A204.1 (cell line): ENCODE measurements around the gene LIFR.
"Not testable (repeated sequence)": the region's sequence is repeated elsewhere in the genome, so short reads cannot be mapped to it uniquely, and the experiment has no call there.

Experiments
- FAIRE-seq: peaks from 2 replicates; lab custom pipeline; 2012; peaks lifted over from hg19 to GRCh38; lab: Jason Lieb, UNC

Gene LIFR, protein sequence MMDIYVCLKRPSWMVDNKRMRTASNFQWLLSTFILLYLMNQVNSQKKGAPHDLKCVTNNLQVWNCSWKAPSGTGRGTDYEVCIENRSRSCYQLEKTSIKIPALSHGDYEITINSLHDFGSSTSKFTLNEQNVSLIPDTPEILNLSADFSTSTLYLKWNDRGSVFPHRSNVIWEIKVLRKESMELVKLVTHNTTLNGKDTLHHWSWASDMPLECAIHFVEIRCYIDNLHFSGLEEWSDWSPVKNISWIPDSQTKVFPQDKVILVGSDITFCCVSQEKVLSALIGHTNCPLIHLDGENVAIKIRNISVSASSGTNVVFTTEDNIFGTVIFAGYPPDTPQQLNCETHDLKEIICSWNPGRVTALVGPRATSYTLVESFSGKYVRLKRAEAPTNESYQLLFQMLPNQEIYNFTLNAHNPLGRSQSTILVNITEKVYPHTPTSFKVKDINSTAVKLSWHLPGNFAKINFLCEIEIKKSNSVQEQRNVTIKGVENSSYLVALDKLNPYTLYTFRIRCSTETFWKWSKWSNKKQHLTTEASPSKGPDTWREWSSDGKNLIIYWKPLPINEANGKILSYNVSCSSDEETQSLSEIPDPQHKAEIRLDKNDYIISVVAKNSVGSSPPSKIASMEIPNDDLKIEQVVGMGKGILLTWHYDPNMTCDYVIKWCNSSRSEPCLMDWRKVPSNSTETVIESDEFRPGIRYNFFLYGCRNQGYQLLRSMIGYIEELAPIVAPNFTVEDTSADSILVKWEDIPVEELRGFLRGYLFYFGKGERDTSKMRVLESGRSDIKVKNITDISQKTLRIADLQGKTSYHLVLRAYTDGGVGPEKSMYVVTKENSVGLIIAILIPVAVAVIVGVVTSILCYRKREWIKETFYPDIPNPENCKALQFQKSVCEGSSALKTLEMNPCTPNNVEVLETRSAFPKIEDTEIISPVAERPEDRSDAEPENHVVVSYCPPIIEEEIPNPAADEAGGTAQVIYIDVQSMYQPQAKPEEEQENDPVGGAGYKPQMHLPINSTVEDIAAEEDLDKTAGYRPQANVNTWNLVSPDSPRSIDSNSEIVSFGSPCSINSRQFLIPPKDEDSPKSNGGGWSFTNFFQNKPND

DNA sequence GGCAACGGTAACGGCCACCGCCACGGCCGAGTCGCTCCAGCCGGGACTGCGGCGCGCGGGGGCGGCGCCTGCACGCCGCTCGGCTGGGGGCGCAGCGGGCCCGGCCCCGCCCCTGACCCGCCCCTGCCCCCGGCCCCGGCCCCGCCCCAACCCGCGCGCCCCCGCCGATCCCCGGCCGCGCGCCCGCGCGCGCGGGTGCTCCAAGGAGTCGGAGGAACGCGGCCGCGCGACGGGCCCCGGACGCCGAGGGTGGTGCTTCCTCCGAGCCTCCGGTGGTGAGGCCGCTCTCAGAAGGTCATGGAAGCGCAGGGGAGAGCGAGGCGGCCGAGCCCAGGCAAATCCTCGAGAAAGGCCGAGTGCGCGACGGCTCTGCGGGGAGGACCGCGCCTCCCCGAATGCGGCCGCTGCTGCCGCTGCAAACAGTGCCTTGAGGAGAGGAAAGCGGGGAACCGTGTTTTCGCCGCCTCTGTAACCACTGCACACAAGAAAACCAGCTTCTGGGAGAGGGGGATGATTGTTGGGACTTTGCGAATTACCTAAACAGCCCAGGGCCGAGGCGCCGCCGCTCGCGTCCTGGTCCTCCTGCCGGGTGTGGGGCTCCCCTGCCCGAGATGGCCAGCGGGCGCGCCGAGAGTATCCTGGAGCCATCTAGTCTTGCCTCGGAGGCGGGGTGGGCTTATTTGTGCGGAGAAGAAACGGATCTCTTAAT, at the start of gene LIFR:
Gene LIFR, minus strand, starts transcription at position 48 of the 709 bp plus-strand sequence. CDS start 25,999 bp downstream, outside the sequence.
- no peak for FAIRE-seq

DNA sequence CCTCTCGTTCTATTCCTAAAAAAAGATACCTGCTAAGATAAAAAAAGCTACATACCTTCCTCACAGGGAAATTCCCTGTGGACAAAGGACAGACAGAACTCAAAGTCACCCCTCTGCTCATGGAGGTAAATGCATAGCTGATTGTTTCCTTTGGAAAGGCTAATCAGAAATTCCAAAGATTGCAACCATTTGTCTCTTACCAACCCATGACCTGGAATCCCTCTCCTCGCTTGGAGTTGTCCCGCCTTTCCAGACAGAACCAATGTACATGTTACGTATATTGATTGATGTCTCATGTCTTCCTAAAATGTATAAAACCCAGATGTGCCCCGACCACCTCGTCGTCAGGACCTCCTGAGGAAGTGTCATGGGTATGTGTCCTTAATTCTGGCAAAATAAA, 49.2 kb upstream of the LIFR start:
- no peak for FAIRE-seq

DNA sequence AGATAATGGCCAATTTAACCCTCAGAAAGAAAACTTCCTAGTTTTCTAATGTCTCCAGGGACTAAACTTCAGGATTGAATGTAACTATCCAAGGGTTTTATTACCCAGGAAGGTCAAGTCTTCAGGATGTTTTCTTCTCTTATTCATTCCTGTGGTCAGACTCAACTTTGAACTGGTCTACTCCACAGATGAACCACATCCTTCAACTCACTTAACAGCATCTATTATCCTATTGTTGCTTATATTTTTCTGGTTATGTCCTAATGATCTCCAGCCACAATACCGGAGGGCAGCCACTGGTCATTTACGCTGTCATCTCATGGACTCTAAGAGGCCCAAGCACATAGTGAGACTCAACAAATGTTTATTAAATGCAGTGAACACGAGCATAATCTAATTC, 47.2 kb upstream of the LIFR start:
- no peak for FAIRE-seq

DNA sequence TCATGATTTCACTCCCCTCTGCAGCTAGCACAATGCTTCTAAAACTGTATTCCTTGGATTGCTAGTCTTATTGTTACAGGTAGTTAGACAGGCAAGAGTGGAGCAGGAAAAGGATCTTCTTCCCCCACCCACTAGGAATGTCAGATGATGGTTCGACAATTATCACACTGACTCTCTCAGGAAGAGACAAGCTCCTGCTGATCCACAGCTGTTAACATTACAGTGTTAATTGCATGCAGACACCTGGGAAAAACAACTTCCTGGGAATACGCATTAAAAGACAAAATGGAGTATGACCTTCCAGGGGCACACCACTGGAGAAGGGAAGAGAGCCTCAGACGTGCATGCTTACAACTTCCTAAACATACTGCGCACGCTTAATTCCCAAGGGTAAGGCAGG, 46.2 kb upstream of the LIFR start:
- no peak for FAIRE-seq

DNA sequence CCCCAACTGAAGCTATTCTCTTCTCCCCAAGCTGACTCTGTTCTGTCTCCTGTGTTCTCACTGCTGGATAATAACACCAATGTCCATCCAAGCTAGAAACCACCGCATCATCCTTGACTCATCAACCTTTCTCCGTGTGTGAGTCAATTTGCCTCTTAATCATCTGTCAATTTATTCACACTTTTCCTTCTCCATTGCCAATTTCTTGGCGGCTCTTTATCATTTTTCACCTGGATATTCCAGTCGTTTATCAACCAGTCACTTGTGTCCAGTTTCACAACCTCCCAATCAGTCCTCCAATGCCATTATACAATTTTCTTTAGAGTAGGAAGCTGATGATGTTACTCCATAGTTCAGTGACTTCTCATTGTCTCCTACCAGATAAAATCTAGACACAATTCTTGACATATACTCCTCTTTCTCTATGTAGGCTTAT, 45.4 kb upstream of the LIFR start:
- FAIRE-seq: no peak

DNA sequence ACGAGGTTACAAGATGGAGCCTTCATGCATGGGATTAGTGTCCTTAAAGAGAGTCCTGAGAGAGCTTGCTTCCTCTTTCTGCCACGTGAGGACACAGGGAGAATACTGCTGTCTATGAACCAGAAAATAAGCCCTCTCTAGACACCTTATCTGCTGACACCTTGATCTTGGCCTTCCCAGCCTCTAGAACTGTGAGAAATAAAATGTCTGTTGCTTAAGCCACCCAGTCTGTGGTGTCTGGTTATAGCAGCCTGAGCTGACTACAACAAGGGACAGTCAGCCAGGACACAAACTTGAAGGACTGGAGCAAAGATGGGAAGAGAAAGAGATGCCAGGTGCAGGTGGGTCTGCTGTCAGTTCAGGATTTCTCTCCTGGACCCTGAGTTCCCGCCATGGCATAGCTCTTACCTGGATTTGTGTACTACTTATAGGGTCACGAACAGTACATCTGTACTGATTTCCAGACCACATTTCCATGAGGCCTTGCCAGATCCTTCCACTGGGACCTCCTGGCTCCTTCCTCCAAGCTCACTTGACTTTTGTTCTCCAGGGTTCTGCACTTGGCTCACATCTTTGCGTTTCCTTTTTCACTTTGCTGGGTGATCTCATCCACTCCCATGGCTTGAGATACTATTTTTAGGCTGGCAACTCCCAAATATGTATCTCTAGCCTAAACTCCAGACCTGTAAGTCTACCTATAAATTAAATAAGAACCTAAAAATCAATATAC, 44.9 kb upstream of the LIFR start:
- FAIRE-seq: no peak

DNA sequence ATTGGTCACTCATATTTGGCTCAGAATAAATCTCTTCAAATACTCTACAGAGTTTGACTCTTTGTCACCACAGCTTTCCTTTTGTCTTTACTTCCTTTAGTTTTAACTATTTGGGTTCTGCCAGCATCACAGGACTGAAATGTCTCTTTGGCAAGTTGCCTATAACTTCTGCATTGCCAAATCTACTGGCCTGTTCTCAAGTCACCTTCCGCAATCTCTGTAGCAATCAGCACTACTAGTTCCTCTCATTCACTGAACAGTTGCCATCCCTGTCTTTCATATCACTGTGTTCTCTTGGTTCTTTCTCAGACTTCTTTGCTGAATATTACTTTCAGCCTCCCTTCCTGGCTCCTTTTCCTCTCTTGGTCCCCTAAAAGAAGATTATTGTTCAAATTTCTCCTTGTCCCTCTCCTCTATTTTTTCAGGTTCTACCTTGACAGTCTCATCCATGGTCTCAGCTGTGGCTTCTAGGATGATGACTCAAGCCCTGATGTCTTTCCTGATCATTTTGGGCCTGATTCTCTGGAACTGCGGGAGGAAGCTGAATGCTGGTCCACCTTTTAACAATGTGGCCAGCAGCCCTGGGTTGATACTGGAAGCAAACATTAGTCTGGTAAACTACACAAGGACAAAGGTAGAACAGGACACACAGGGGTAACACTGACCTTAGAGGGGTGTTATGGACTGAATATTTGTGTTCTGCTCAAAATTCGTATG, 44.0 kb upstream of the LIFR start:
- FAIRE-seq: no peak

DNA sequence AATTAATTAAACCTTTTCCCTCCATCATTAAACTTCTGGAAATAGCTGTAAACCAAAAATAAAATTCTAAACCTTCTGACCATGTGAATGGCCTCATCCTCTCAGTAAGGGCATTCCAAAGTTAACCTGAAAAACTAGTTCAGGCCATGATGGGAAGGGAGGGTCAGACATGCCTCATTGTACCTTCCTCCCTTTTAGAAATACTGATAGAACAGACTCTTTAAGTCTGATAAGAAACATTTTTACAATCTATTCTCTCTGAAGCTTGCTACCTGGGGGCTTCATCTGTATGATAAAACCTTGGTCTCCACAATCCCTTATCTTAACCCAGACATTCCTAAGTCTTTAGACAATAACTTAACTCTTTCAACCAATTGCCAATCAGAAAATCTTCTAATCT, 43.3 kb upstream of the LIFR start:
- not testable (repeated sequence) for FAIRE-seq

DNA sequence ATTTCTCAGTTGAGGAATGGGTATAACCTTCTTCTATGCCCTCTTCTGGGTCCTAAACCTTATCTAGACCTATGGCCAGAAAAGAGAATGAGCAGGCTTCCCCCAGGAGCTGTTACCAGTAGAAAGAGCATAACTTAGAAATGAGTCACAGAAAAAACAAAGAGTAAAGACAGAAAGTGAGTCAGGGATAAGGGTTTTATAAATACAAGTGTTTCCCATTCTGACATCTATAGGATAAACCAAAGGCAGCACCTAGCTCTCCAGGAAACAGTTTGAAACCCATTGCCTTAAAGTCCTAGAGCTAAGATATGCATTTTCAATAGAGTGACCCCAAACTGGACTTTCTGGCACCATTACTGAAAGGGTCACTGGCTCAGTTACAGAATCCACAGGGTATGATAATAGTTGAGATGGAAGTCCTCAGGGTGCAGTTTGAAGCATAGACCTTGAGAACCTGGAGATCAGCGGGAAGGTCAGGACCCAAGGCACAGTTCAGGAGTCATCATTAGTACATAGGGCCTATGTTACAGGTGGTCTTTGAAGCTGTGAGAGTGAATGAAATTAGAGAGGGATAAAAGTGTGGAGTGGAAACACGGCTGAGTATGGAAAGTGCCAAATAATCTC, 42.7 kb upstream of the LIFR start:
- FAIRE-seq: no peak

DNA sequence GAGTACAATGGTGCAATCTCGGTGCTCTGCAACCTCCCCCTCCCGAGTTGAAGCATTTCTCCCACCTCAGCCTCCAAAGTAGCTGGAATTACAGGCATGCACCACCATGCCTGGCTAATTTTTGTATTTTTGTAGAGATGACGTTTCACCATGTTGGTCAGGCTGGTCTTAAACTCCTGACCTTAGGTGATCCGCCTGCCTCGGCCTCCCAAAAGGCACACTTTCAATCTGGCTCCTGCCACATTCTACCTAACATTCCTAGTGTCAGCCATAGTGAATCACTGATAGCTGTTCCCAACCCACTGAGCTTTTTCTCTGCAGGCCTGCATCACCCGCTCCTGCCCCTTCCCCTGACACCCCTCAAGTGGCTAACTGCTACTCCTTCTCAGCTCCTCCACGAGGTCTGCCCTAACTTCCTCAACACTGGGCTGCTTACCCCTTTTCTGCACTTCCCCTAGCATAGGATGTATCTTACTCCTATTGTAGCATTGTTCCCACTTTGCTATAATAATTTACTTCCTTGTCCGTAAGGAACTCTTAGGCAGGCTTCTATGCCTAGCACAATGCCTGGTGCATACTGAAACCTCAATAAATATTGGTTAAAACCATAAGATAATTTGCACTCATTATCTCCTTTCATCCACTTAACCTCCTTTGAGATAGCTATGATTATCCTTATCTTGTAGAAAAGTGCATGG, 42.0 kb upstream of the LIFR start:
- FAIRE-seq: no peak

DNA sequence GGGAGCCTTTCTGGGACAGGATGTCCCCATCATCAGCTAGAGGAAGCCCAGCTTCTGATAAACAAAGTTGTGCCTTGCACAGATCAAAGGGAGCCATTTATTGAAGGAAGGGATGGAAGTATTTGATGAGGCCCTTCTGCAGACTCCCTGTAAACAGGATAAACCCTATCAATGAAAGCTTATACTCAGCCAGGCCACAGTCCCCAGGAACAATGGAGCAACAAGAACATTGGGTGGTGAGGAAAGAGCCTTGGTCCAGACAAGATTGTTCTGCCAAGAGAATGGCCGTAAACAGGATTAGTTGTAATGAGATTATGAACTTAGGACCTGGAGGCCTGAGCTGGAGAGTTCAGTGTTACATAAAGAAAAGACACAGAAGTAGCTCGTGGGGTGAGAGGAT, 40.5 kb upstream of the LIFR start:
- FAIRE-seq: no peak

DNA sequence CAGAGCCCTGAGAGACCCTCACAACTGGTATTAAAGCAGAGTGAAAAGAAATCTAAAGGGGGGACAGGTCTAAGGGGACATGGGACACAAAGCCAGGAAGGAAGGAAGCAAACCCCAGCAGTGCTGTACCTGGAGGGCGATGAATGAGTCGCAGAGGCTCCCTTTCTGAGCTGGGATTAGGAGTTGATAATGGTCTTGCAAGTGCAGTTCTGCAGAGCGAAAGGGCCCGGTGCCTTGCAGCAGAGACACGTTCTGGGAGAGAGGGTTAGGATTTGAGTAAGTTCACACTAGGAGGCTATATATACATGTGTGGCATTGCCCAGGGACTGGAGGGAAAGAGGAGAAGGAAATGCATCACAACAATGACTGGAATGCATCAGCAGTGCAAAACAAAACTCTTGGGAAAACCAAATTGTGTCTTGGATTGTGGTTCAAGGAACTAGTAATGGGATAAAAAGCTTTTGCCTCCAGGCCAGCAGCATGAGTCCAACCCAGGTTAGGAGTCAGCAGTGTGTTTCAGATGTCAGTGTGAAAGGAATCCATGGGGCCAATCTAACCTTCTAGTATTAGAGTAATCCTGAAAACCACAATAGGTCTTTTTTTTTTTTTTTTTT, 38.8 kb upstream of the LIFR start:
- no peak for FAIRE-seq

DNA sequence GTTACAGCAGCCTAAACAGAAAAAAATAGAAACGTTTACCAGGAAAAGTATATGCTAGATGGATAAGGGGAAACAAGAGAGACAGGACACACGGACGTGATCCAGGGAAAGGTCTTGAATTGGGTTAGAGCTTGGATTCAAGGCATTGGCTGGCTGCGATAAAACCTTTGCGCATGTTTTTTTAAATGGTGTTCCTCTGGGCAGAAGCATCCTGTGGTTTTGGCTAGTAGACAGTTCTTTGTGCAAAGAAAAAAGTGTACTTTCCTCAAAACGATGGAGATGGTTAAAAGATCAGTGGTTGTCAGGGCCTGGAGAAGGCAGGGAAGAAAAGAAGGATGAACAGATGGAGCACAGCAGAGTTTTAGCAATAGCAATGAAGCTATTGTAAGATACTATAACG, 37.5 kb upstream of the LIFR start:
- no peak for FAIRE-seq

DNA sequence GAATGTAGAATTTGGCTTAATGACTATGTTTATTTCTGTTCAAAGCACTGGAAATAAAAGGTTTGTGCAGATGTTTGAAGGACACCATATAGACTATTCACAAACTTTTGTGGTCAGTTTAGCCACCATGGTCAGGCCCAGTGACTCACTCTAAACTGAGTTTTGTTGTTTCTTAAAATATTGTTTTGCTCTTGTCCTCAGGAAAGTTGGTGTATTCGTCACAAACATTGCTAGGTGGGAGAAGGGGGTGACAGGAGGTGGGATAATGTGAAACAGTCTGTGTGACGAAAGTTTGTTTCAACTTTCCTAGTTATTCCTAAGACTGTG, 35.0 kb upstream of the LIFR start:
- no peak for FAIRE-seq

DNA sequence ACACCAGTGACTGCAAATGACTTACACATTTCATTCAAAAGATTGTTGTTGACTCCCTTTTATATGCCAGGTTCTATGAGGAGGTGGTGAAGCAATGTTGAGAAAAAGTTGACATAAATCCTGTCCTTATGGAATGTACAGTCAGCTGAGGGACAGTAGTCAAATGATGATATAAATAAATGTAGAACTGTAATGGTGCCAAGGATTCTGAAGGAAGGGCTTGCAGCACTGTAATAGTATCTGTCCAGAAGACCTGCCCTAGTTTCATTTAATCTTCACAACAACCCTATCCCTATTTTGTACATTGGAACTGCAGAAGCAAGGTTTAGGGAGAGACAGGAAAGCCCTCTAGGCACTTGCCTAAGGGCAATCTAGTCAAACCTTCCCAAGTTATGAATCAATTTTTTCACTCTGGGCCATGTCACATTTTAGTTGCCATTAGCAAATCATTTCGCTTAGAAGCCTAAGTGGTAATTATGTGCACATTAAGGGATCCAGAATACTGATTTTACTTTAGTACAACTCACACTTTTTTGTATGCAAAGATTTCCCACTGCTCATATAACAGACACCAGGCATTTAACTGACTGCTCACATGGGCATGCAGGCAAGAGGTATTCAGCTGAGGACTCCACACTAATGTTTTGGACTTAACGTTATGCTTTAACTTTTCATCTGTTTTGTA, 34.5 kb upstream of the LIFR start:
- FAIRE-seq: no peak

DNA sequence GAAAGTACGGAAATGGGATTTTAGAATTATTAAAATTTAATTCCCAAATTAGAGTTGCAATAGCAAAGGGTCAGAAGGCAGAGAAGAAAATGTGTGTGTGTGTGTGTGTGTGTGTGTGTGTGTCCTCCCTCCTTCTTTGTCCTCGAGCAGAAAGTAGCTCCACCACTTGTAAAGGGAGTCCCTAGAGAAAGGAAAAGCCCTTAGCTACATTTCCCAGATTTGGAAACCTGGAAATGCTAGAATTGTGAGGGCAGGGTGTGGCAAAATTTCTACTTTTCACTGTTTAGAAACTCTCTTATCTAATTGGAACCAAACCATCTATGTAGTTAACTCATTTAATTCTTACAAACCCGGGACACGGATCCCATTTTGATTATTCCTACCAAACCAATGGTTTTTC, 33.2 kb upstream of the LIFR start:
- FAIRE-seq: no peak

DNA sequence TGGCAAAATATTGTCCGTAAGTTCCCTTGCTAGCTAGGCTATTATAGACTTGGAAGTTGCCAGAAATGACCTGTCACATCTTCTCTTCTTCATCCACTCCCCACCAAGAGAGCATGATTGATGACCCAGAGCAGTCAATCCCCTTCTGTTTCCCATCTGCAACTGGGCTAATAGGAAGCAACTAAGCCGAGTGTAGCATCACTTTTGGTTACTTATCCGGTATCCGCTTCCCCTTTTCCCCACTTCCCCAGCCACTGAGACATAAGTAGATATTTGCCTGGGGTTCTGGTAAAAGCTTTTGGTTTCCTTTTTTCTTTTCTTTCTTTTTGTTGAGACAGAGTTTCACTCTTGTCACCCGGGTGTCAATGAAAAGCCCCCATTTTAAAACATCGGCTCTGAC, 29.4 kb upstream of the LIFR start:
- no peak for FAIRE-seq

DNA sequence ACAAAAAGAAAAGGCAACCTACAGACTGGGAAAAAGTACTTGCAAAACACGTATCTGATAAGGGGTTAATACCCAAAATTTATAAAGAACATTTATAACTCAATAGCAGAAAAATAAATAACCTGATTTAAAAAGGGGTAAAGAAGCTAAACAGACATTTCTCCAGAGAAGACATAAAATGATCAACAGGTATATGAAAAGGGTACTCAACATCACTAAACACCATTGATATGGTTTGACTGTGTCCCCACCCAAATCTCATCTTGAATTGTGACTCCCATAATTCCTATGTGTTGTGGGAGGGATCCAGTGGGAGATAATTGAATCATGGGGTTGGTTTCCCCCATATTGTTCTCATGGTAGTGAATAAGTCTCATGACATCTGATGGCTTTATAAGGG, 27.1 kb upstream of the LIFR start:
- no peak for FAIRE-seq

DNA sequence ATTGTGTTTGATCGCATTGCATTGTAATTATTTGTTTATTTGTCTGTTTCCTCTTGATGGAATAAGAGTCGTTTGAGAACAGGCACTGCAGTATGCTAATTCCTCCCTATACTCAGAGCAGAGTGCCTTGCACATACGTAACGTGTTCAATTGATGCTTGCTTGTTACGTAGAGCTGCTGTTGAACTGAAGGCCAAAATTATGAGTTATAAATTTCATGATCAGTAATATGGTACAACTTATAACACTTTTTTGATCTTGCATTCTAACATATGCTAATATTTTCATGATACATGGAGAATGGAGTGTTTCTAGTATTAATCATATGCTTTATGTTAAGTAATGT, 26.5 kb upstream of the LIFR start:
- FAIRE-seq: no peak
